KMS-11 (cell line): ENCODE data around the gene OXCT1.

ENCODE experiments used
- H2AFZ ChIP-seq: fragments of 200-600 bp; sonication (generic); 2 replicates; pipeline ENCODE4 v1.6.1; 2016; ENCODE audit warnings: antibody characterized with exemption, mixed run types, low read depth
- H3K27ac ChIP-seq: fragments of 200-600 bp; sonication (generic); 2 replicates; pipeline ENCODE4 v1.6.1; 2016; ENCODE audit warnings: mild to moderate bottlenecking, mixed run types
- H3K27me3 ChIP-seq: fragments of 200-600 bp; sonication (generic); 2 replicates; pipeline ENCODE4 v1.6.1; 2017; ENCODE audit warnings: mild to moderate bottlenecking, low read depth, mixed run types, moderate library complexity; ENCODE audit not compliant: insufficient read depth
- H3K36me3 ChIP-seq: fragments of 200-600 bp; sonication (generic); 2 replicates; pipeline ENCODE4 v1.6.1; 2017; ENCODE audit warnings: mild to moderate bottlenecking, mixed run types; ENCODE audit not compliant: insufficient read depth
- H3K4me1 ChIP-seq: fragments of 200-600 bp; sonication (generic); 2 replicates; pipeline ENCODE4 v1.6.1; 2016; ENCODE audit warnings: mild to moderate bottlenecking, low read depth, mixed run types; ENCODE audit not compliant: poor library complexity, severe bottlenecking
- H3K4me2 ChIP-seq: fragments of 200-600 bp; sonication (generic); 2 replicates; pipeline ENCODE4 v1.7.0; 2016; ENCODE audit warnings: mild to moderate bottlenecking, mixed run types
- H3K4me3 ChIP-seq: fragments of 200-600 bp; sonication (generic); IDR thresholded peaks from 2 replicates; pipeline ENCODE4 v1.6.1; 2017; ENCODE audit warnings: low read depth, low read length, mixed read lengths; ENCODE audit not compliant: insufficient read depth
- H3K79me2 ChIP-seq: fragments of 200-600 bp; sonication (generic); 2 replicates; pipeline ENCODE4 v1.6.1; 2016; ENCODE audit warnings: low read depth, mixed run types; ENCODE audit not compliant: insufficient read depth
- H3K9ac ChIP-seq: fragments of 200-600 bp; sonication (generic); 2 replicates; pipeline ENCODE4 v1.6.1; 2016; ENCODE audit warnings: mild to moderate bottlenecking, mixed run types
- H4K20me1 ChIP-seq: fragments of 200-600 bp; sonication (generic); 2 replicates; pipeline ENCODE4 v1.6.1; 2016; ENCODE audit warnings: mild to moderate bottlenecking, mixed run types; ENCODE audit not compliant: insufficient read depth
- CTCF ChIP-seq: fragments of 200-600 bp; sonication (generic); conservative IDR thresholded peaks from 2 replicates; pipeline ENCODE4 v1.6.1; 2017; ENCODE audit warnings: low read depth, mild to moderate bottlenecking, antibody characterized with exemption, low read length, moderate library complexity, mixed read lengths

Gene OXCT1

GRCh38 chr5:41772056-41772455, 98.2 kb downstream of the OXCT1 start:
- Histone ChIP-seq H2AFZ (no peak overlapping the region), H3K4me2 (peak overlapping the region; percentile 55; the same call in 1 of the 2 replicates), H3K4me3 (no peak overlapping the region), H3K27me3 (no peaks in the 10 kb centered on the region), H3K27ac (no peak overlapping the region), H3K79me2 (no peaks in the 10 kb centered on the region), H3K36me3 (peaks cover 5% of the 10 kb centered on the region; the same call in 1 of the 2 replicates), H3K9ac (no peak overlapping the region), H3K4me1 (peaks cover 65% of the 10 kb centered on the region), H4K20me1 (no peaks in the 10 kb centered on the region)
- TF ChIP-seq CTCF, result no peak

GRCh38 chr5:41770799-41771198, 99.4 kb downstream of the OXCT1 start:
- peaks cover 77% of the 10 kb centered on the region for H3K4me1 ChIP-seq

GRCh38 chr5:41768692-41769091, 101.5 kb downstream of the OXCT1 start:
- Histone ChIP-seq H3K4me1 (peaks cover 90% of the 10 kb centered on the region), H3K4me3 (no peak overlapping the region), H3K36me3 (peaks cover 5% of the 10 kb centered on the region; the same call in 1 of the 2 replicates), H4K20me1 (no peaks in the 10 kb centered on the region), H3K79me2 (no peaks in the 10 kb centered on the region), H3K27me3 (no peaks in the 10 kb centered on the region), H3K27ac (no peak overlapping the region), H3K9ac (no peak overlapping the region), H2AFZ (no peak overlapping the region), H3K4me2 (no peak overlapping the region)
- TF ChIP-seq CTCF, result no peak

More at GRCh38 chr5:41770799-41771198, 99.4 kb downstream of the OXCT1 start:
- Histone ChIP-seq H3K9ac (no peak overlapping the region), H3K4me2 (peak overlapping the region; percentile 55), H3K27me3 (no peaks in the 10 kb centered on the region), H2AFZ (no peak overlapping the region), H3K4me3 (no peak overlapping the region), H3K79me2 (no peaks in the 10 kb centered on the region), H3K27ac (peak overlapping the region; percentile 10; the same call in 1 of the 2 replicates), H3K36me3 (peaks cover 5% of the 10 kb centered on the region; the same call in 1 of the 2 replicates), H4K20me1 (no peaks in the 10 kb centered on the region)
- TF ChIP-seq CTCF, result no peak

- H3K4me2 ChIP-seq, result peak overlapping the region; percentile 96
- peak overlapping the region; percentile 69 for H3K27ac ChIP-seq
- no peak overlapping the region for H2AFZ ChIP-seq
- no peaks in the 10 kb centered on the region for H4K20me1 ChIP-seq
- no peaks in the 10 kb centered on the region; the same call in 1 of the 2 replicates for H3K36me3 ChIP-seq
- H3K9ac ChIP-seq, result no peak overlapping the region; the same call in 1 of the 2 replicates
- no peak overlapping the region for H3K4me3 ChIP-seq
- H3K79me2 ChIP-seq, result no peaks in the 10 kb centered on the region
- no peaks in the 10 kb centered on the region for H3K27me3 ChIP-seq
- no peak for TF ChIP-seq CTCF
- H3K4me1 ChIP-seq, result peaks cover 72% of the 10 kb centered on the region
Observed at GRCh38 chr5:41764650-41765049, 105.6 kb downstream of the OXCT1 start.
